Activated CD8-positive, alpha-beta memory T cell treated with anti-CD3 and anti-CD28 coated beads, Interleukin-2, amount 50 U/mL, for 1 hour (primary cell): ENCODE measurements around the gene PSMA7.

Source experiments
- DNase-seq: peaks from one replicate; pipeline ENCODE4 v3.0.0-alpha.2; 2020; ENCODE audit errors: extremely low read depth

PSMA7 gene

GRCh38 chr20:62088258-62089127, 54.7 kb downstream of the PSMA7 start:
- no peak for DNase-seq

GRCh38 chr20:62087632-62088031, 55.6 kb downstream of the PSMA7 start:
- no peak for DNase-seq

GRCh38 chr20:62087227-62087626, 56.0 kb downstream of the PSMA7 start:
- DNase-seq, result no peak
